ENCODE measurements around the gene LAMC3.

The LAMC3 gene

GRCh38 chr9:131045300-131046092 is 36.5 kb downstream of the LAMC3 start:
- DNase-seq (ENCODE audit: low spot score) = no peak

GRCh38 chr9:131046093-131046380 is 37.1 kb downstream of the LAMC3 start:
- no peak for DNase-seq (ENCODE audit: low spot score)

- peak; percentile 65 for DNase-seq (ENCODE audit: low spot score)
Measured at GRCh38 chr9:131046581-131047202, 37.7 kb downstream of the LAMC3 start.

- no peak for DNase-seq (ENCODE audit: low spot score)
Measured at GRCh38 chr9:131048332-131048731, 39.4 kb downstream of the LAMC3 start.

DNA sequence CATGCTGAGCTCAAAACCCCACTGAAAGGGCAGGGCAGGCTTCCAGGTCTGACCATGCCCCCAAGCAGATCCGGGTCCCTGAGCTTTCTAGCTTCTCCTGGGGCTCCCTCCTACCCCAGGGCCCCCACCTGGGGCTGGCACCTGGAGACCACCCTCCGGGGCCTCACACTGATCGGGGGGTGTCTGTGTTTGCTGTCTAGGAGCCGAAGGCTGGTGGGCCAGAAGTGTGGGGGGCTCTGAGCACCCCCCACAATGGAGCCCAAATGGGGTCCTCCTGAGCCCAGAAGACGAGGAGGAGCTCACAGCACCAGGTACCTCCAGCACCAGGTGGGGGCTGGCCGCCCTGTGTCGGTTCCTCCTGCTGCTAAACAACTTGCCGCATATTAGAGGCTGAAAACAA is 39.8 kb downstream of the LAMC3 start:
- DNase-seq (ENCODE audit: low spot score) = no peak

DNA sequence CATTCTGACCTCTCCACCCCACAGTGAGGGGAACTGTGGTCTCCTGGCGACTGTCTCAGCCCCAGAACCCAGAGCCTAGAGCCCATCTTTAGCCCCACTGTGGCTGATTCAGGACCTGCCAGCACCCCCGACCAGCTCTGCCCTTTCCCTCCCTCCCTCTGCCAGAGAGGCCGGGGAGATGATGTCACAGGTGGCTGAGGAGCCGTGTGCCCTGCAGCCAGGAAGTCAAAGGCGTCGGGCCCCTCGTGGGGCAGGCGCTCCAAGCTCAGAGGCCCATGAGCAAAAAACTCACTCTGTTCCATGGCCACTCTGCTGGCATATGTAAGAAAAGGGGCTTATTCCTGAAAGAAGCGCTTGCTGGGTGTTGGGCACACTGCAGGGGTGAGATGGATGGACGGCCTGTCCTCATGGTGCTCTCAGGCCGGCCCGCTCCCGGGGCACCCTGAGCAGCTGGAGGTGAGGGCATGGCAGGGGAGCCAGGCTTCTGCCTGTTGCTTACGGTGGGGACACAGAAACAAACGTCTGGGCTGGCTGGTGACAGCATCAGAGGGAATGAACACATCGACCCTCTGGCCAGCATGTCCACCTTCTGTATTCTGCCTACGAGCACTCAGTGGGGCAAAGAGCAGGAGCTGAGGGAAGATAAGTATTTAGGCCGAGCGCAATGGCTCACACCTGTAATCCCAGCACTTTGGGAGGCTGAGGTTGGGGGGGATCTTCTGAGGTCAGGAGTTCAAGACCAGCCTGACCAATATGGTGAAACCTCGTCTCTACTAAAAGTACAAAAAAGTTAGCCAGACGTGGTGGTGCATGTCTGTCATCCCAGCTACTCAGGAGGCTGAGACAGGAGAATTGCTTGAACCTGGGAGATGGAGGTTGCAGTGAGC is 41.1 kb downstream of the LAMC3 start:
- no peak for DNase-seq (ENCODE audit: low spot score)

DNA sequence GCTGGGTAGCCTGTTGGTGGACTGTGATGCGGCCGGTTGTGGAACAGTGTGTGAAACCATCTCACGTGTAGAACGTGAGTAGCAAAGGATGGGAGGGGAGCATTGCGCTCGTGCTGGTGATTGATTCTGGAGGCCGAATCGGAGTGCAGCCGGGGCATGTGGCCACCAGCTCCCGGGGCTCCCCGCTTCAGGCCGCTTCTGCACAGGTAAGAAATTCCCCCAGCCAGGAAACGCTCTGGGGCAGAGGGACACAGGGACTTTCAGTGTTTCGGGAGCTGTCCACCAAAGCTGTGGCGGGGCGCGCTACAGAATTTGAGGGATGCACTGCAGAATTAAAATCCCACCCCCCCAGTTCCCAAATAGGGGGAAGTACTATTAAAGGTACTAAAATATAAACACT is 41.9 kb downstream of the LAMC3 start:
- DNase-seq (ENCODE audit: low spot score) = no peak

GRCh38 chr9:131051592-131052517 is 42.9 kb downstream of the LAMC3 start:
- DNase-seq (ENCODE audit: low spot score) = no peak

DNA sequence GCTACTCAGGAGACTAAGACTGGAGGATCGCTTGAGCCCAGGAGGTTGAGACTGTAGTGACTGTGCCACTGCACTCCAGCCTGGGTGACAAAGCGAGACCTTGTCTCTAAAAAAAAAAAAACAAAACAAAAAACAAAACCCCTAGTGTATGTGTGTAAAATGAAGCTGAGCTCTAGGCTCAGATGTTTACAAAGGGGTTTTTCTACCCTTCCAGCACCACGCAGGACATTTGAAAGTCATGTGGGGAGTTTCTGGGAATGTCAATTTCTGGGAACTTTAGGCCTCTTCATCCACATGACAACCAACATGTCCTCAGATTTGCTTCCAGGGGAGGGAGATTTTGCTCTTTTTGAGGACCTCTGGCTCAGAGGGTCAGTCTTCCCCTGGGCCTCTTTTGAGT is 44.9 kb downstream of the LAMC3 start:
- no peak for DNase-seq (ENCODE audit: low spot score)

DNA sequence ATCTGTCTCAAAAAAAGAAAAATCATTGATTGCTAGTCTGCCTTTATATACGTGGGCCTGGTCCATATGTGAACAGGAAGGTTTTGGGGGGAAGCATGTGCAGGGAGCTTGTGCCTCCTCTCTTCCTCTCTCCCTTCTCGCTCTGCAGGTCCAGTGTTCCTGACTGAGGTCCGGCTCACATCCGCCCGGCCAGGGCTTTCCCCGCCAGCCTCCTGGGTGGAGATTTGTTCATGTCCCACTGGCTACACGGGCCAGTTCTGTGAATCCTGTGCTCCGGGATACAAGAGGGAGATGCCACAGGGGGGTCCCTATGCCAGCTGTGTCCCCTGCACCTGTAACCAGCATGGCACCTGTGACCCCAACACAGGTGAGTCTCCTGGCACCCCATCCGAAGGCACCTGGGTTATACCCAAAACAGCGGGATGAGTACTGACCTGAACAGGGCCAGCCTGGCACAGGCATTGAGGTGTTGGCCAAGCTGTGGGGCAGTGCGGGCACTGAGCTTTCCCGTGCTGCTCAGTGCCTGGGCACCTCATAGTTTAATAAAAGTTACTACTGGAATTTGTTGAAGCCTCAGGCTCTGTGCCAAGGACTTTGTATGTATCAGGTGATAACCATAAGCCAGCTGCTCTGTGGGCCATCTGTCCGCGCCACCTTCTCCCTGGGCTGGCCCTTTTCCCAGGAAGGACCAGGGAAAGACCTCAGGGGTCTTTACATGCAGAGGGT is 48.0 kb downstream of the LAMC3 start:
- no peak for DNase-seq (ENCODE audit: low spot score)

DNA sequence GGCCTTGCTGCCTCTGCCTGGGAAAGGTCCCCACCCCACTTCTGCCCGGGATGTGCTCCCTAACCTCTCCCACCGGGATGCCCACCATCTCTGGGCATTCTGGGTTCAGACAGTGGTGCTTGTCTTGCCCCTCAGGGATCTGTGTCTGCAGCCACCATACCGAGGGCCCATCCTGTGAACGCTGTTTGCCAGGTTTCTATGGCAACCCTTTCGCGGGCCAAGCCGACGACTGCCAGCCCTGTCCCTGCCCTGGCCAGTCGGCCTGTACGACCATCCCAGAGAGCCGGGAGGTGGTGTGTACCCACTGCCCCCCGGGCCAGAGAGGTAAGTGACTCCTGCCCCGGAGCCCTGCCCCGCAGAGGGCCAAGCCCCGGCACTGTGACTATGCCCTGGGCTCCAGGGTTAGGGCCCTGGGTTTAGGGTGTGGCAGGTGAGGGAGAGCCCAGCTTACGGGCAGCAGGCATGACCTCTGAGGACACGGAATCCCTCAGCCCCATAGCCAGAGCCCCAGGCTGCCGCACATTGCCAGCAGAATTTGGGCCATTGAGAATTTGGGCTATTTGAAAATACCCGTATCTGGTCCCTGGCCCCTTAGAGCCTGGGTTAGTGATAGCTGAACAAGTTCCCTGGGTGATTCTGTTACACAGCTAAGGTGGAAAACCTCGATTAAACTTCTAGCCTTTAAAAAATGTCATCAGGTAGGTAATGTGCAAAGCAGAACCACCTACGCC is 52.1 kb downstream of the LAMC3 start:
- DNase-seq (ENCODE audit: low spot score) = no peak

GRCh38 chr9:131062969-131063368 is 54.0 kb downstream of the LAMC3 start:
- no peak for DNase-seq (ENCODE audit: low spot score)

- DNase-seq (ENCODE audit: low spot score) = no peak
Measured at GRCh38 chr9:131065599-131065998, 56.6 kb downstream of the LAMC3 start.

- DNase-seq (ENCODE audit: low spot score) = no peak
Measured at GRCh38 chr9:131067625-131068024, 58.7 kb downstream of the LAMC3 start.

DNA sequence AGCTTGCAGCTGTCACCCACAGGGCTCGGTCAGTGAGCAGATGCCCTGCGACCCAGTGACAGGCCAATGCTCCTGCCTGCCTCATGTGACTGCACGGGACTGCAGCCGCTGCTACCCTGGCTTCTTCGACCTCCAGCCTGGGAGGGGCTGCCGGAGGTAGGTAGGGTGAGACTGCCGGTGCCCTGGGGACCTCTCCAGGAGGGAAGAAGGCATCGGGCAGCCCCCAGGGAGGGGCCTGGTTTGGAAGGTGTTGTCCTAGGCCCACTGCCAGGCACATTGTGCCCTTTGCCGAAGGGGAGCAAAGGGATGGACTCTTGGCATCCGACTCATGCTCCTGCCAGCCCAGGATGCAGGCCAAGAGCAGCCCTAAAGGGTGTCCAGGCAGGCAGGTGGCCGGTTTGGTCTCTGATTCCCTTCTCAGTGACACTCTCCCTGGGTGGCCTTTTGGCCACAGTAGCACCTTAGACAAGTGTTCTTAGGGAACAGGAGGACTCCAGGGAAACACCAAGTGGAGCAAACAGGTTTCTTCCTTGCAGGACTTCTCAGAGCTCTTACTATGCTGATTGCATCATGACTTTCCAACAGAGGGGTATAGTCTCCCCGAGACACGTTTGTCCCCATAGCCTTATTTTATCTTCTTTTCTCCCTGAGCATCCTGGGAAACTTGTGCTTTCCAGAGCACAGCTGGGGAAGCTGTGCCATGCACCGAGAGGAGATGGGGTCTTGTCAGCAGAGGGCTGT is 59.3 kb downstream of the LAMC3 start:
- no peak for DNase-seq (ENCODE audit: low spot score)

GRCh38 chr9:131069699-131070098 is 60.7 kb downstream of the LAMC3 start:
- DNase-seq (ENCODE audit: low spot score) = no peak

DNA sequence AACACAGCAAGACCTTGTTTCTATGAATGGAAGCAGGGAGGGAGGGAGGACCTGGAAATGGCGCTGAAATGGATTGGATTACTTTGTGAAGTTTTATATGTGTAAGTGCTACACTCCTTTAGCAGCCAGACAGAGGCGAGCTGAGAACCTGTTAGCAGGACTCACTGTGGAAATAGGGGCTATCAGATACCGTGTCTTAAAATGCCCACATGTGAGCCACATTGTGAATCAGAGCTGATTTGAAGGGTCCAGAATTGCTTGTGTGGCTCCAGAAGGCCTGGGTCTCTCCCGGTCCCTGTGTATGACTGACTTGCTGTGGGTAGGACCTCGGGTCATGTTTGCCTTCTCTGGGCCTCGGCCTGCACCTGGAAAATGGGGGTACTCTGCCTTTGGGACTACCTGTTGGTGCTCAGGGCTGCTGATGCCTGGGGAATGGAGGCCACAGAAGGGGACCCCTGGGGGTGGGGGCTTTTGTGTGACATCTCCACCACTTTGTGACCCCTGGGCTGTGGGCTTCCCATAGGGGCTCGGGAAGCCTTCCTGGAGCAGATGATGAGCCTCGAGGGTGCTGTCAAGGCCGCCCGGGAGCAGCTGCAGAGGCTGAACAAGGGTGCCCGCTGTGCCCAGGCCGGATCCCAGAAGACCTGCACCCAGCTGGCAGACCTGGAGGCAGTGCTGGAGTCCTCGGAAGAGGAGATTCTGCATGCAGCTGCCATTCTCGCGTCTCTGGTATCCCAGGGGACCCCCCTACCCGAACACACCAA is 63.3 kb downstream of the LAMC3 start:
- no peak for DNase-seq (ENCODE audit: low spot score)

- DNase-seq (ENCODE audit: low spot score) = no peak
Measured at GRCh38 chr9:131072871-131073237, 63.9 kb downstream of the LAMC3 start.
